Measurements from ENCODE around the gene ZNF652.
"Not testable (repeated sequence)": the region's sequence is repeated elsewhere in the genome, so short reads cannot be mapped to it uniquely, and the experiment has no call there.

Gene ZNF652

GRCh38 chr17:49386373-49386772, 24.3 kb upstream of the ZNF652 start:
- no peak for DNase-seq (ENCODE audit: low read depth)

GRCh38 chr17:49384951-49385350, 22.9 kb upstream of the ZNF652 start:
- DNase-seq (ENCODE audit: low read depth) = no peak

- DNase-seq (ENCODE audit: low read depth) = no peak
Measured at GRCh38 chr17:49383060-49383459, 21.0 kb upstream of the ZNF652 start.

GRCh38 chr17:49382556-49382955, 20.5 kb upstream of the ZNF652 start:
- no peak for DNase-seq (ENCODE audit: low read depth)

- DNase-seq (ENCODE audit: low read depth) = no peak
Measured at GRCh38 chr17:49381793-49382192, 19.7 kb upstream of the ZNF652 start.

- no peak for DNase-seq (ENCODE audit: low read depth)
Measured at GRCh38 chr17:49381033-49381432, 19.0 kb upstream of the ZNF652 start.

GRCh38 chr17:49379926-49380325, 17.9 kb upstream of the ZNF652 start:
- no peak for DNase-seq (ENCODE audit: low read depth)

GRCh38 chr17:49378311-49378710, 16.3 kb upstream of the ZNF652 start:
- DNase-seq (ENCODE audit: low read depth) = no peak

GRCh38 chr17:49375544-49375943, 13.5 kb upstream of the ZNF652 start:
- no peak for DNase-seq (ENCODE audit: low read depth)

GRCh38 chr17:49373115-49373514, 11.1 kb upstream of the ZNF652 start:
- DNase-seq (ENCODE audit: low read depth) = no peak

GRCh38 chr17:49372425-49372824, 10.4 kb upstream of the ZNF652 start:
- no peak for DNase-seq (ENCODE audit: low read depth)

GRCh38 chr17:49370971-49371834, 9.2 kb upstream of the ZNF652 start:
- no peak for DNase-seq (ENCODE audit: low read depth)

GRCh38 chr17:49369760-49370159, 7.7 kb upstream of the ZNF652 start:
- DNase-seq (ENCODE audit: low read depth) = no peak

GRCh38 chr17:49369089-49369488, 7.0 kb upstream of the ZNF652 start:
- DNase-seq (ENCODE audit: low read depth) = no peak

GRCh38 chr17:49365667-49366066, 3.6 kb upstream of the ZNF652 start:
- DNase-seq (ENCODE audit: low read depth) = no peak

GRCh38 chr17:49365126-49365525, 3.1 kb upstream of the ZNF652 start:
- not testable (repeated sequence) for DNase-seq (ENCODE audit: low read depth)

GRCh38 chr17:49364119-49364518, 2.1 kb upstream of the ZNF652 start:
- no peak for DNase-seq (ENCODE audit: low read depth)

- no peak for DNase-seq (ENCODE audit: low read depth)
Measured at GRCh38 chr17:49363251-49363650, 1.2 kb upstream of the ZNF652 start.

- no peak for DNase-seq (ENCODE audit: low read depth)
Measured at GRCh38 chr17:49362723-49363117, 670 bp upstream of the ZNF652 start.

- no peak for DNase-seq (ENCODE audit: low read depth)
Measured at GRCh38 chr17:49361129-49361901, 735 bp downstream of the ZNF652 start.

GRCh38 chr17:49360796-49361128, 1.3 kb downstream of the ZNF652 start:
- DNase-seq (ENCODE audit: low read depth) = no peak

GRCh38 chr17:49359990-49360795, 1.9 kb downstream of the ZNF652 start:
- DNase-seq (ENCODE audit: low read depth) = no peak

Measured in stromal cell of bone marrow (primary cell).